Parathyroid adenoma (tissue), 2 donors: Measurements from ENCODE around the gene TTC12.
A peak's percentile ranks its signal among the peaks of the same experiment; 100 is the strongest.
"Not testable (repeated sequence)": the region's sequence is repeated elsewhere in the genome, so short reads cannot be mapped to it uniquely, and the experiment has no call there.

Source experiments
- H2AFZ ChIP-seq: fragments of 300-600 bp; sonication (generic); one replicate; pipeline ENCODE4 v1.7.0; 2017; ENCODE audit warnings: antibody characterized with exemption, mild to moderate bottlenecking
- H3K27ac ChIP-seq: fragments of 300-600 bp; sonication (generic); one replicate; pipeline ENCODE4 v1.7.0; 2017
- H3K27me3 ChIP-seq: fragments of 300-600 bp; sonication (generic); one replicate; pipeline ENCODE4 v1.7.0; 2017; ENCODE audit warnings: low read length; ENCODE audit not compliant: control insufficient read depth, insufficient read depth
- H3K36me3 ChIP-seq: fragments of 300-600 bp; sonication (generic); one replicate; pipeline ENCODE4 v1.7.0; 2017; ENCODE audit warnings: low read length; ENCODE audit not compliant: control insufficient read depth, insufficient read depth
- H3K4me1 ChIP-seq: fragments of 300-600 bp; sonication (generic); one replicate; pipeline ENCODE4 v1.7.0; 2017; ENCODE audit warnings: control low read depth
- H3K4me2 ChIP-seq: fragments of 300-600 bp; sonication (generic); one replicate; pipeline ENCODE4 v1.7.0; 2017; ENCODE audit warnings: low read length
- H3K4me3 ChIP-seq: fragments of 300-600 bp; sonication (generic); one replicate; pipeline ENCODE4 v1.7.0; 2017; ENCODE audit warnings: low read depth, low read length
- H3K79me2 ChIP-seq: fragments of 300-600 bp; sonication (generic); one replicate; pipeline ENCODE4 v1.7.0; 2017; ENCODE audit warnings: control low read depth
- H3K9ac ChIP-seq: fragments of 300-600 bp; sonication (generic); one replicate; pipeline ENCODE4 v1.7.0; 2017; ENCODE audit warnings: mild to moderate bottlenecking
- H3K9me3 ChIP-seq: fragments of 300-600 bp; sonication (generic); one replicate; pipeline ENCODE4 v1.7.0; 2017; ENCODE audit warnings: low read length; ENCODE audit not compliant: control insufficient read depth
- TF ChIP-seq, protein P1 (sequence below): fragments of 300-600 bp; sonication (generic); IDR thresholded peaks from one replicate; pipeline ENCODE4 v1.7.0; 2017; ENCODE audit warnings: antibody characterized with exemption, mild to moderate bottlenecking
- donor health status: primary hyperparathyroidism.

TTC12 gene

DNA sequence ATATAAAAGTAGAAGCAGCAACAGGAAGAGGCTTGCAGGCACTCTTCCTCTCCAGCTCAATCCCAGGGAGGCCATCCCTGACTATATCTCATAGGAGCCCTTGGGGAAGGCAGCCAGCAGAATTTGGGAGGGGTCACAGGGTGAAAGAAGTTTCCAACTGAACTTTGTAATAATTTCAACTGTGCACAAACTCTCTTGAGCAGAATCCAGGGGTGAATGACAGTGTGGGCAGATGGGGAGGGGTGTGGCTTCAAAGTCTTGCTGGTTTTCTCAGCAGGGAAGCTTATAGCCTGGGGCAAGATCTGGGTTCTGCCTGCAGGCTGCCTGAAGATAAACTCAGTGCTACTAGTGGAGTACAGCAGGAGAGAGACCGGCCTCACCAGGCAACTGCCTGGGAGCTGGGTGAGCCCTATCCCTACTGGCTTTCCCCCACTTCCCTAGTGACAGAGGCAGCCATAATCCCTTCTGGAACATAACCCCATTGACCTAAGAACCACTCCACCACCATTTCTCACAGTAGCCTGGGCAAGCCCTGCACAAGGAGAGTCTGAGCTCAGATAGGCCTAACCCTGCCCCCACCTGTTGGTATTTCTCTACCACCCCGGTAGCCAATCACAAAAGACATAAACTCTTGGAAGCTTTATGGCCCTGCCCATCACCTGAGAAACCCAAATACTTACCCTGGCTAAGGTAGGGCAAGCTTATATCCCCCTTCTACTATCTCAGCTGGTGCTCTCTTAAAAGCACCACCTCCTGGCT, 17.8 kb upstream of the TTC12 start:
- no peak overlapping the region for H3K27ac ChIP-seq
- no peaks in the 10 kb centered on the region for H3K27me3 ChIP-seq
- no peaks in the 10 kb centered on the region for H3K4me1 ChIP-seq
- no peaks in the 10 kb centered on the region for H3K79me2 ChIP-seq
- H3K9me3 ChIP-seq = no peaks in the 10 kb centered on the region
- no peak overlapping the region for H3K4me3 ChIP-seq
- no peak overlapping the region for H3K9ac ChIP-seq
- no peaks in the 10 kb centered on the region for H3K36me3 ChIP-seq
- H2AFZ ChIP-seq = no peak overlapping the region
- TF ChIP-seq, protein P1, sequence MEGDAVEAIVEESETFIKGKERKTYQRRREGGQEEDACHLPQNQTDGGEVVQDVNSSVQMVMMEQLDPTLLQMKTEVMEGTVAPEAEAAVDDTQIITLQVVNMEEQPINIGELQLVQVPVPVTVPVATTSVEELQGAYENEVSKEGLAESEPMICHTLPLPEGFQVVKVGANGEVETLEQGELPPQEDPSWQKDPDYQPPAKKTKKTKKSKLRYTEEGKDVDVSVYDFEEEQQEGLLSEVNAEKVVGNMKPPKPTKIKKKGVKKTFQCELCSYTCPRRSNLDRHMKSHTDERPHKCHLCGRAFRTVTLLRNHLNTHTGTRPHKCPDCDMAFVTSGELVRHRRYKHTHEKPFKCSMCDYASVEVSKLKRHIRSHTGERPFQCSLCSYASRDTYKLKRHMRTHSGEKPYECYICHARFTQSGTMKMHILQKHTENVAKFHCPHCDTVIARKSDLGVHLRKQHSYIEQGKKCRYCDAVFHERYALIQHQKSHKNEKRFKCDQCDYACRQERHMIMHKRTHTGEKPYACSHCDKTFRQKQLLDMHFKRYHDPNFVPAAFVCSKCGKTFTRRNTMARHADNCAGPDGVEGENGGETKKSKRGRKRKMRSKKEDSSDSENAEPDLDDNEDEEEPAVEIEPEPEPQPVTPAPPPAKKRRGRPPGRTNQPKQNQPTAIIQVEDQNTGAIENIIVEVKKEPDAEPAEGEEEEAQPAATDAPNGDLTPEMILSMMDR = no peak
- H3K4me2 ChIP-seq = no peak overlapping the region

GRCh38 chr11:113298496-113298895, 15.9 kb upstream of the TTC12 start:
- H3K27me3 ChIP-seq, H3K27ac ChIP-seq, H3K9me3 ChIP-seq, H3K4me2 ChIP-seq, H3K4me3 ChIP-seq, H3K36me3 ChIP-seq, H2AFZ ChIP-seq, H3K9ac ChIP-seq, H3K79me2 ChIP-seq, H3K4me1 ChIP-seq: not testable (repeated sequence)

DNA sequence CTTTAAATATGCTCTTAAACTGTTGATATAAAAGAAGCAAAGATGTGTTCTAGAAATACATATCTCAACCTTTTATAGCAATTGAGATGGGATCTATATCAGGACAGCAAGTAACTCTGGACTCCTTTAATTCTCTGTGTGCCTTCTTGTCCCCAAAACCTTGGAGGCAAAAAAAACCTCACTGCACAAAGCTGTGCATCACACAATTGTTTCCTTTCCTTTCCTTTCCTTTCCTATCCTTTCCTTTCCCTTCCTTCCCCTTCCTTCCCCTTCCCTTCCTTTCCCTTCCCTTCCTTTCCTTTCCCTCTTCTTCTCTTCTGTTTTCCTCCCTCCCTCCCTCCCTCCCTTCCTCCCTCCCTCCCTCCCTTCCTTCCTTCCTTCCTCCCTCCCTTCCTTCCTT, 9.5 kb upstream of the TTC12 start:
- Histone ChIP-seq H3K79me2 (no peaks in the 10 kb centered on the region), H3K4me2 (no peak overlapping the region), H3K9ac (no peak overlapping the region), H3K36me3 (no peaks in the 10 kb centered on the region), H3K27ac (no peak overlapping the region), H3K27me3 (no peaks in the 10 kb centered on the region), H2AFZ (no peak overlapping the region), H3K4me3 (no peak overlapping the region), H3K4me1 (no peaks in the 10 kb centered on the region), H3K9me3 (no peaks in the 10 kb centered on the region)
- TF ChIP-seq, protein P1 = no peak

GRCh38 chr11:113305440-113306336, 8.7 kb upstream of the TTC12 start:
- Histone ChIP-seq H2AFZ (no peak overlapping the region), H3K36me3 (no peaks in the 10 kb centered on the region), H3K4me1 (no peaks in the 10 kb centered on the region), H3K27me3 (no peaks in the 10 kb centered on the region), H3K9me3 (no peaks in the 10 kb centered on the region), H3K9ac (no peak overlapping the region), H3K79me2 (no peaks in the 10 kb centered on the region), H3K4me2 (no peak overlapping the region), H3K27ac (no peak overlapping the region), H3K4me3 (no peak overlapping the region)
- TF ChIP-seq, protein P1 = peak; percentile 80

- H3K4me1 ChIP-seq = no peaks in the 10 kb centered on the region
- H3K36me3 ChIP-seq = no peaks in the 10 kb centered on the region
- no peaks in the 10 kb centered on the region for H3K27me3 ChIP-seq
- no peak overlapping the region for H3K4me3 ChIP-seq
- no peak overlapping the region for H2AFZ ChIP-seq
- no peak overlapping the region for H3K27ac ChIP-seq
- no peaks in the 10 kb centered on the region for H3K9me3 ChIP-seq
- no peaks in the 10 kb centered on the region for H3K79me2 ChIP-seq
- TF ChIP-seq, protein P1 = no peak
- H3K4me2 ChIP-seq = no peak overlapping the region
- H3K9ac ChIP-seq = no peak overlapping the region
Observed at GRCh38 chr11:113308601-113309000, 5.8 kb upstream of the TTC12 start.
